SU-DHL-6 (cell line): ENCODE results near the gene ZNF473.

Experiments
- H2AFZ ChIP-seq: fragments of 200-600 bp; sonication (generic); 2 replicates; pipeline ENCODE4 v1.6.1; 2014; ENCODE audit warnings: low read depth, mild to moderate bottlenecking, moderate library complexity, mixed read lengths, antibody characterized with exemption, low read length; ENCODE audit not compliant: severe bottlenecking
- H3F3A ChIP-seq: fragments of 200-600 bp; shearing (Covaris generic); 2 replicates; pipeline ENCODE4 v1.6.0; 2016; ENCODE audit warnings: antibody characterized with exemption, mild to moderate bottlenecking; ENCODE audit not compliant: insufficient read depth
- H3K27ac ChIP-seq: fragments of 200-600 bp; sonication (generic); 2 replicates; pipeline ENCODE4 v1.5.1; 2016; ENCODE audit warnings: low read depth, mild to moderate bottlenecking, low read length, moderate library complexity, mixed read lengths
- H3K27me3 ChIP-seq: fragments of 200-600 bp; sonication (generic), shearing (Covaris generic); 2 replicates; pipeline ENCODE4 v1.6.0; 2014; ENCODE audit warnings: mild to moderate bottlenecking, low read length
- H3K36me3 ChIP-seq: fragments of 200-600 bp; sonication (generic); 2 replicates; pipeline ENCODE4 v1.6.1; 2014; ENCODE audit warnings: mild to moderate bottlenecking, low read length, mixed read lengths
- H3K4me2 ChIP-seq: fragments of 300-600, 200-600 bp; shearing (Covaris generic), sonication (generic); 2 replicates; pipeline ENCODE4 v1.6.0; 2014; ENCODE audit warnings: low read length, low read depth, mild to moderate bottlenecking; ENCODE audit not compliant: poor library complexity, severe bottlenecking
- H3K4me3 ChIP-seq: fragments of 200-600 bp; sonication (generic); 2 replicates; pipeline ENCODE4 v1.5.1; 2014; ENCODE audit warnings: antibody characterized with exemption, low read length, mild to moderate bottlenecking, mixed read lengths; ENCODE audit not compliant: insufficient read depth, poor library complexity, severe bottlenecking
- H3K79me2 ChIP-seq: fragments of 200-600 bp; sonication (generic); 2 replicates; pipeline ENCODE4 v1.6.1; 2014; ENCODE audit warnings: mild to moderate bottlenecking, low read length, moderate library complexity; ENCODE audit not compliant: insufficient read depth
- H3K9ac ChIP-seq: fragments of 200-600 bp; sonication (generic); 2 replicates; pipeline ENCODE4 v1.7.0; 2014; ENCODE audit warnings: mild to moderate bottlenecking, low read length
- H3K9me2 ChIP-seq: fragments of 200-600 bp; sonication (generic); replicated peaks from 2 replicates; pipeline ENCODE4 v1.6.1; 2014; ENCODE audit warnings: low read length; ENCODE audit not compliant: insufficient read depth
- H3K9me3 ChIP-seq: fragments of 200-600 bp; sonication (generic); 2 replicates; pipeline ENCODE4 v1.6.1; 2014; ENCODE audit warnings: low read length, mixed read lengths; ENCODE audit not compliant: insufficient read depth
- H4K20me1 ChIP-seq: fragments of 200-600 bp; sonication (generic); 2 replicates; pipeline ENCODE4 v1.6.1; 2014; ENCODE audit warnings: low read depth, mild to moderate bottlenecking, antibody characterized with exemption, low read length, moderate library complexity, mixed read lengths
- CTCF ChIP-seq: fragments of 200-600 bp; sonication (generic); IDR thresholded peaks from one replicate; pipeline ENCODE4 v1.5.1; 2017; ENCODE audit warnings: antibody characterized with exemption, mild to moderate bottlenecking, low read length, moderate library complexity; ENCODE audit not compliant: insufficient read depth, poor library complexity, severe bottlenecking
- EZH2phosphoT487 ChIP-seq: fragments of 200-600 bp; sonication (generic), shearing (Covaris generic); conservative IDR thresholded peaks from 2 replicates; pipeline ENCODE4 v1.6.1; 2018; ENCODE audit warnings: mild to moderate bottlenecking, antibody characterized with exemption, low read length, moderate library complexity, mixed read lengths

Gene ZNF473

GRCh38 chr19:50040967-50041366 lies 15.2 kb downstream of the ZNF473 start:
- H3K79me2 ChIP-seq = peaks cover under 1% of the 10 kb centered on the region; the same call in 1 of the 2 replicates
- no peak overlapping the region for H3K9ac ChIP-seq
- H3K4me2 ChIP-seq = no peak overlapping the region
- H3K9me2 ChIP-seq = no peaks in the 10 kb centered on the region
- no peak overlapping the region for H3K4me3 ChIP-seq
- peaks cover 51% of the 10 kb centered on the region for H3K36me3 ChIP-seq
- no peaks in the 10 kb centered on the region for H3K27me3 ChIP-seq
- H3K9me3 ChIP-seq = peaks cover 24% of the 10 kb centered on the region; the same call in 1 of the 2 replicates
- H2AFZ ChIP-seq = no peak overlapping the region
- TF ChIP-seq EZH2phosphoT487 (no peak), CTCF (no peak)
- H3F3A ChIP-seq = no peaks in the 10 kb centered on the region
- no peak overlapping the region for H3K27ac ChIP-seq
- H4K20me1 ChIP-seq = no peaks in the 10 kb centered on the region

GRCh38 chr19:50042363-50043024 lies 16.7 kb downstream of the ZNF473 start:
- Histone ChIP-seq H2AFZ (no peak overlapping the region), H3K9me3 (peaks cover 31% of the 10 kb centered on the region; the same call in 1 of the 2 replicates), H3K4me3 (no peak overlapping the region), H4K20me1 (no peaks in the 10 kb centered on the region), H3K79me2 (no peaks in the 10 kb centered on the region), H3F3A (no peaks in the 10 kb centered on the region), H3K27ac (no peak overlapping the region), H3K36me3 (peaks cover 61% of the 10 kb centered on the region), H3K9ac (no peak overlapping the region), H3K4me2 (no peak overlapping the region), H3K9me2 (no peaks in the 10 kb centered on the region), H3K27me3 (no peaks in the 10 kb centered on the region)
- no peak for TF ChIP-seq EZH2phosphoT487
- TF ChIP-seq CTCF = no peak

GRCh38 chr19:50043967-50044366 lies 18.2 kb downstream of the ZNF473 start:
- Histone ChIP-seq H3K27ac (no peak overlapping the region), H3K4me3 (no peak overlapping the region), H4K20me1 (no peaks in the 10 kb centered on the region), H2AFZ (no peak overlapping the region), H3K9me3 (peaks cover 31% of the 10 kb centered on the region; the same call in 1 of the 2 replicates), H3K79me2 (no peaks in the 10 kb centered on the region), H3K9me2 (no peaks in the 10 kb centered on the region), H3K27me3 (no peaks in the 10 kb centered on the region), H3K4me2 (no peak overlapping the region), H3K36me3 (peaks cover 62% of the 10 kb centered on the region), H3K9ac (no peak overlapping the region), H3F3A (no peaks in the 10 kb centered on the region)
- TF ChIP-seq CTCF = no peak
- TF ChIP-seq EZH2phosphoT487 = no peak
